GM12891 (cell line): ENCODE results near the gene TBC1D13.

Experiments used
- DNase-seq: peaks from one replicate; pipeline ENCODE4 v3.0.0; 2011; ENCODE audit warnings: low spot score; ENCODE audit not compliant: insufficient read length
- FAIRE-seq: peaks from 2 replicates; lab custom pipeline; 2011; peaks lifted over from hg19 to GRCh38; lab: Jason Lieb, UNC
- PAX5 ChIP-seq: IDR thresholded peaks from 2 replicates; pipeline ENCODE4 v1.6.1; 2011; ENCODE audit warnings: low read length, moderate library complexity, mild to moderate bottlenecking; ENCODE audit not compliant: insufficient read depth, severe bottlenecking
- POLR2A ChIP-seq: IDR thresholded peaks from 2 replicates; pipeline ENCODE4 v1.6.1; 2011; ENCODE audit warnings: low read depth, low read length, control low read depth
- POLR2AphosphoS5 ChIP-seq: IDR thresholded peaks from 2 replicates; pipeline ENCODE4 v1.6.1; 2011; ENCODE audit warnings: low read depth, low read length, control low read depth
- POU2F2 ChIP-seq: IDR thresholded peaks from 2 replicates; pipeline ENCODE4 v1.6.1; 2011; ENCODE audit warnings: low read depth, mild to moderate bottlenecking, control low read depth, low read length, moderate library complexity
- SPI1 ChIP-seq: IDR thresholded peaks from 2 replicates; pipeline ENCODE4 v1.6.1; 2011; ENCODE audit warnings: low read depth, low read length, control low read depth
- TAF1 ChIP-seq: IDR thresholded peaks from 2 replicates; pipeline ENCODE4 v1.6.1; 2011; ENCODE audit warnings: low read depth, low read length, control low read depth

TBC1D13 gene

DNA sequence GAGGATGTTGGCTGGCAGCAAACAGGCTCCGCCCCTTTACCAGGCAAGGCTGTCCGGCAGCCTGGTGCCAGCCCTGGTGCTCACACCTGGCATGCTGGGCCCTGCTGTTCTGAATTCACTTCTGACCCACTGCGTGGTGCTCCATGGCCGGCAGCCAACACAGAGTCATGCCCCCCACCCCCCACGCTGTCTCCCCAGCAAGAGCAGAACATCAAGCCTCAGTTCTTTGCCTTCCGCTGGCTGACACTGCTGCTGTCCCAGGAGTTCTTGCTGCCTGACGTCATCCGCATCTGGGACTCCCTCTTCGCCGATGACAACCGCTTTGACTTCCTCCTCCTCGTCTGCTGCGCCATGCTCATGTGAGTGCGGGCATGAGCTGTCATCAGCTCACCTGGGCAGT lies 18.6 kb downstream of the TBC1D13 start:
- FAIRE-seq: no peak
- no peak for TF ChIP-seq PAX5
- no peak for DNase-seq

GRCh38 chr9:128807827-128808226 lies 20.8 kb downstream of the TBC1D13 start:
- DNase-seq: no peak
- TF ChIP-seq SPI1: no peak
- TF ChIP-seq PAX5: no peak
- no peak for TF ChIP-seq POLR2AphosphoS5
- no peak for TF ChIP-seq POU2F2
- no peak for TF ChIP-seq POLR2A
- no peak for TF ChIP-seq TAF1
- no peak for FAIRE-seq

DNA sequence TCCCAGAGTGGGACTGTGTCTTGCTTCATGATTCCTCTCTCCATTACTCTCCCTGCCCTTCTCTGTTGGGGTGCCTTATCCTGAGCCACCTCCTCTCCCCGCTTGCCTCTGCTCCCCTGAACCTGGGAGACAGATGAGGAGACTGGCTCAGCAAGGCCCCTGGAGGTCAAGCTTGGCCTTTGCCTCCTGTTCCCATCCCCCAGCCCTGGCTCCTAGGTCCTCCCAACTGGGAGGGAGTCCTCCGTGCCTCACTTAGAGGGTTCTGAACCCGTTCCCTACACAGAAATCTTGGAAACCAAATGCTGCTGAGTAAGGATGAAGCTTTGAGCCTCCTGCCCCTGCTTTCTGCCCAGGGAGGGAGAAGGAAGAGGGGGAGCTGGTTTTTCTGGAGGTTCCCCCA lies 21.5 kb downstream of the TBC1D13 start:
- no peak for DNase-seq
- TF ChIP-seq TAF1 (no peak), PAX5 (no peak), POU2F2 (no peak), SPI1 (no peak), POLR2AphosphoS5 (no peak), POLR2A (no peak)
- no peak for FAIRE-seq

DNA sequence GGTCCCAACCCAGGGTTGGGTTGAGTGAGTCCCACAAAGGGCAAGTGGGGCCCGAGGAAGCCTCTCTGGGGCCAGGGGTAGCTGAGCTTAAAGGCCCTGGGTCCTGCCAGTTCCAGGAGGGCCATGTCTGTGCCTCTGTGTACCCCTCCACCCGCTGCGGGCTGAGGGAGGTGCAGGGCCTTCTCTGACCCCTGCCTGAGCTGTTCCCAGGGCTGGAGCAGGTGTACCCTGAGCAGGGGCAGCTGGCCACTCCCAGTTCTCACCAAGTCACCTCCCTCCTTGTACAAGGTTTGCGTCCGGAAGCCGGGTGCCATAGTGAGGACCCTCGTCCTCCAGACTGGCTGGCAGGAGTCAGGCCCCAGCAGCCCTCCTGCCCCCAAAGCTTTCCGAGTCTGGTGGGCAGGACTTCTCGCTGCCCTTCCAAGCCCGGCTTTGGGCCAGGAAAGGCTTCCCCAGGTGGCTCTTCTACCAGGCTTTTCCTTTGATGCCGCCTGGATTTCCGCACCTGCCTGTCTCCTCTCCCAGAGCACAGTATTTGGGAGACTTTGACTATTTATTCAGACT lies 22.1 kb downstream of the TBC1D13 start:
- no peak for TF ChIP-seq TAF1
- TF ChIP-seq SPI1: no peak
- no peak for TF ChIP-seq PAX5
- no peak for TF ChIP-seq POLR2AphosphoS5
- no peak for TF ChIP-seq POU2F2
- TF ChIP-seq POLR2A: no peak
- no peak for FAIRE-seq
- no peak for DNase-seq

DNA sequence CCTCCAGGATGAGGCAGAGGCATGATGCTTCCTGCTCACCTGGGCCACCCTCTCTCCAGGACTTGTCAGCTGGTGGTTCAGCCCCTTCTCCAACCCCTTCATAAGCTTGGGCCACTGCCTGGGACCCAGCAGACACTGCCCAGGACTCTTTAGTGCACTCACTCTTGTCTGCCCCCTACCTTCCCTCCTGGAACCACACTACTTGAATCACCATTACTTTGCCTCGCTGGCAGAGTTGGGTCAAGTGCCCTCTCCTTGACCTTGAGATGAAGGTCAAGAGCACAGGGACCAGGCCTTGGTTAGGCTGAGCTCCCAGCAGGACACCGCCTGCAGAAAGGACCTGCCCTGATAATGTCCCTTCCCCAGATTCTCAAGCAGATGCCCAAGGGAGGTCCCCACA lies 22.8 kb downstream of the TBC1D13 start:
- DNase-seq (no peak), FAIRE-seq (no peak)
- TF ChIP-seq POU2F2: no peak
- no peak for TF ChIP-seq POLR2A
- TF ChIP-seq SPI1: no peak
- TF ChIP-seq PAX5: no peak
- TF ChIP-seq TAF1: no peak
- no peak for TF ChIP-seq POLR2AphosphoS5

DNA sequence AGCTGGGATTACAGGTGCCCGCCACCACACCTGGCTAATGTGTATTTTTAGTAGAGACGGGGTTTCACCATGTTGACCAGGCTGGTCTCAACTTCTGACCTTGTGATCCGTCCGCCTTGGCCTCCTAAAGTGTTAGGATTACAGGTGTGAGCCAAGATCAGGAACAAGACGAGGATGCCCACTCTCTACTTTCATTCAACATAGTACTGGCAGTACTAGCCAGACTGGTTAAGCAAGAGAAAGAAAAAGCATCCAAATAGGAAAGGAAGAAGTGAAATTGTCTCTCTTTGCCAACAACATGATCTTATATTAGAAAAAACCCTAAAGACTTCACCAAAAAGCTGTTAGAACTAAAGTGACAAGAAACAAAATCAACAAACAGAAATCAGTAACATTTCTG lies 23.8 kb downstream of the TBC1D13 start:
- peak; percentile 5 for FAIRE-seq
- TF ChIP-seq POLR2A: no peak
- TF ChIP-seq TAF1: no peak
- no peak for TF ChIP-seq POU2F2
- TF ChIP-seq SPI1: no peak
- no peak for TF ChIP-seq PAX5
- TF ChIP-seq POLR2AphosphoS5: no peak
- no peak for DNase-seq

GRCh38 chr9:128818099-128818838 lies 31.2 kb downstream of the TBC1D13 start, which contains the start of gene ENDOG:
Gene ENDOG (plus strand): TSS chr9:128818500. CDS start chr9:128818685, 185 bp downstream.
- peak; percentile 77; the same call in 1 of the 2 replicates for TF ChIP-seq POLR2A
- TF ChIP-seq POLR2AphosphoS5: peak; percentile 80
- no peak for TF ChIP-seq PAX5
- TF ChIP-seq POU2F2: peak; percentile 68
- peak; percentile 71; the same call in 1 of the 2 replicates for TF ChIP-seq TAF1
- peak; percentile 98 for FAIRE-seq
- peak; percentile 99 for DNase-seq

- TF ChIP-seq POU2F2 (no peak), POLR2A (no peak), PAX5 (no peak), TAF1 (no peak), SPI1 (no peak), POLR2AphosphoS5 (no peak; the same call in 1 of the 2 replicates)
- FAIRE-seq: peak; percentile 91
- peak; percentile 54 for DNase-seq
Observed at GRCh38 chr9:128818839-128819715, 32.0 kb downstream of the TBC1D13 start.

DNA sequence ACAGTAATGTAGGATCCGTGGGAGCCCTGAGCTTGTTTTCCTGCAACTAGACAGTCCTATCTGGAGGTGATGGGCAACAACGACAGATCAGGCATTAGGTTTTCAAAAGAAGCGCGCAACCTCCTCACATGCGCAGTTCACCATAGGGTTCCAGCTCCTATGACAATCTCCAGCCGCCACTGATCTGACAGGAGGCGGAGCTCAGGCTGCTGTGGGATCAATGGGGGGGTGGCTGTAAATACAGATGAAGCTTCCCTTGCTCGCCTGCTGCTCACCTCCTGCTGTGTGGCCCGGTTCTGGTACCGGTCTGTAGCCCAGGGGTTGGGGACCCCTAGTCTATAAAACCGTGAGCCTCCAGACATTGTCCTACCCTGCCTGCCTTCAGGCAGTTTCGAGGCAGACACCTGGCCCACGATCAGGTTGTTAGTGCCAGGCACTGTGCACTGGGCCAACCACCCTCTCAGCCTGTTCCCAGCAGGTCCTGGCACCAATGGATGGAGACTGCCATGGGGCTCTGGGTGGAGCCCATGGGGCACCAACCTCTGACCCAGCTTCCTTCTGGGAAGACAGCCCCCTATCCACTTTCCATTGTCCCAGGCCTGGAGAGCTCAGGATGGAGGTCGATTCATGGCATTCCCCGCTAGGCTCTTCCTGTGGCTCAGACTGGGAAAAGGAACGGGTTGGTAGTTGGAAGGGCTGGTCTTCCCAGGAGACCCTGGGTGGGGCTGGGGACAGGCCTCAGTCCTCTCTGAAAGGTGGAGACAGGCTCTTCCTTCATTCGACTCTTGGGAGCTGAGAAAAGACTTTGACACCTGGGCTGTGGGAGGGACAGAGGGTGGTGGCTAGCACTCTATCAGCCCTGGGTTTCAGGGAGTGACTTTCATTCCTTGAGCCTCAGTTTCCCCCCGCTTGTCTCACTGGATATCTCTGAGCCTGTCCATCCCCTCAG lies 32.9 kb downstream of the TBC1D13 start:
- DNase-seq (no peak), FAIRE-seq (peak; percentile 16)
- no peak for TF ChIP-seq SPI1
- TF ChIP-seq TAF1: no peak
- TF ChIP-seq POU2F2: no peak
- TF ChIP-seq POLR2AphosphoS5: no peak; the same call in none of the 2 replicates
- no peak for TF ChIP-seq POLR2A
- no peak for TF ChIP-seq PAX5
